NCI-H1048 (cell line): ENCODE results near the gene C10orf62.
A peak's percentile ranks its signal among the peaks of the same experiment; 100 is the strongest.
"Not testable (repeated sequence)": the region's sequence is repeated elsewhere in the genome, so short reads cannot be mapped to it uniquely, and the experiment has no call there.

Experiments
- DNase-seq: peaks from one replicate; lab custom pipeline; 2025; lab: John Stamatoyannopoulos, UW

Gene C10orf62

GRCh38 chr10:97631098-97631497 lies 41.6 kb downstream of the C10orf62 start:
- DNase-seq = no peak

DNA sequence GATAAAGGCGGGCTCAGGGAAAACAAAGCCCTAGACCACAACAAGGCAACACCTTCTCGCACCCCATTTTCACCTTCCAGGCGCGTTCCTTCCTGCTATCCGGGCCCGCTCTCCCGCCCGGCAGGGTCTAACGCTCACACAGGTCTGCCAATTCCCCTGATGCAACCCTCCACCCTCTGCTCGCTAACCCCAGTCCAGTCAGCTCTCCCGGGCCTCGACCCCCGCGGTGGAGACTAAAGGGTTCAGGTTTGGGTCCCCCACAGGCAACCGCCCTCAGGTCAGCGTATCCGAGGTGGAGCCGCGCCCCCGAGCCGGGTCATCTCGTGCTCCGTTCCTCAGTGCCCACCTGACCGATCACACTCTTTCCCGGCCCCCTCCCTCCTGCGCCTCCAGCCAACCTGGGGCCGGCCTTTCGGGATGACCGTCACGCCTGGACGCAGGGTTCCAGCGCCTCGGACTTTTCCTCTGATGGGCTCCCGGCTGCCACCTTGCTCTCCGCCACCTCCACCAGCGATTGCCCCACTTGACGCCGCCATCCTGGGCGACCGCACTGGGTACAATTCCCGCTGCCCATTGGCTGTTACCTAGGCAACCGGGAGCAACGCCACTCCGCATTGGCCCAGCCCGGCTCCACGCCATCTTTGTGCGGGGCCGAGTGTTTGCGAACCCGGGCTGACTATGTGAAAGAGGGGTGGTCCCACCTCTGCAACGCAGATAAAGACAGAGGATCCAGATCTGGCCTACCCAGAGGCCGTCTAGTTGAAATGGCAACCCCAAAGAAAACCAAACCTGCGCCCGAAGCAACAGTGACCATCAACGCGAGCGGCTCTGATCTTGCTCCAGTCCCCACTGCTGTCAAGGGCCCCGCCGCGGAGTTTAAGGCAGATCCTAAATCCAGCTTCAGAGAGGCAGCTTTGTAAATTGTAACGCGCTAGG lies 43.7 kb downstream of the C10orf62 start, which contains the start of gene MORN4:
TSS of gene MORN4 (minus strand) at position 552 of the 936 bp plus-strand sequence. CDS start 13,847 bp downstream, outside the sequence.
- DNase-seq = peak; percentile 75

DNA sequence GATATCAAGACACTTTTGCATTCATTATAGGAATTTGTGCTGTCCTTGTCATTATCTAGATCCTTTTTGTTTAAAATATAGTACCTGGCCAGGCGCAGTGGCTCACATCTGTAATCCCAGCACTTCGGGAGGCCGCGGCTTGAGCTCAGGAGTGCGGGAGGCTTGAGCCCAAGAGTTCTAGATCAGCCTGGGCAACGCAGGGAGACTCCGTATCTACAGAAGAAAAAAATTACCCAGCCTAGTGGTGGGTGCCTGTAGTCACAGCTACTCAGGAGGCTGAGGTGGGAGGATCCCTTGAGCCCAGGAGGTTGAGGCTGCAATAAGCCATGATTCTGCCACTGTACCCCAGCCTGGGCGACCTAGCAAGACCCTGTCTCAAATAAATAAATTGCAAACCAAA lies 44.4 kb downstream of the C10orf62 start:
- DNase-seq = no peak

GRCh38 chr10:97635577-97635976 lies 46.1 kb downstream of the C10orf62 start:
- no peak for DNase-seq

- not testable (repeated sequence) for DNase-seq
These were observed 49.6 kb downstream of the C10orf62 start for GRCh38 chr10:97639090-97639489.

GRCh38 chr10:97640174-97640867 lies 50.8 kb downstream of the C10orf62 start, which contains the start of gene PI4K2A:
TSS of gene PI4K2A (plus strand) at chr10:97640671. CDS start at chr10:97640743, 72 bp downstream.
- peak; percentile 97 for DNase-seq
